ENCODE data around the gene GABRB2. TPM values are rescaled to one million over a fixed set of nuclear protein-coding genes. Genes with fewer than 3 reads are reported as not detected.

The GABRB2 gene
- total RNA-seq, 1 donor from 2014 or later, result not detected

- no peaks in the 10 kb centered on the region for H3K4me1 Mint-ChIP-seq (ENCODE audit: unreplicated experiment)
- no peak for DNase-seq (ENCODE audit: extremely low spot score, unreplicated experiment)
- H3K9me3 Mint-ChIP-seq (ENCODE audit: unreplicated experiment), result no peaks in the 10 kb centered on the region
- H3K4me3 Mint-ChIP-seq (ENCODE audit: unreplicated experiment), result no peak overlapping the region
- peaks cover 2% of the 10 kb centered on the region for H3K27me3 Mint-ChIP-seq (ENCODE audit: unreplicated experiment)
- TF ChIP-seq, protein P1, sequence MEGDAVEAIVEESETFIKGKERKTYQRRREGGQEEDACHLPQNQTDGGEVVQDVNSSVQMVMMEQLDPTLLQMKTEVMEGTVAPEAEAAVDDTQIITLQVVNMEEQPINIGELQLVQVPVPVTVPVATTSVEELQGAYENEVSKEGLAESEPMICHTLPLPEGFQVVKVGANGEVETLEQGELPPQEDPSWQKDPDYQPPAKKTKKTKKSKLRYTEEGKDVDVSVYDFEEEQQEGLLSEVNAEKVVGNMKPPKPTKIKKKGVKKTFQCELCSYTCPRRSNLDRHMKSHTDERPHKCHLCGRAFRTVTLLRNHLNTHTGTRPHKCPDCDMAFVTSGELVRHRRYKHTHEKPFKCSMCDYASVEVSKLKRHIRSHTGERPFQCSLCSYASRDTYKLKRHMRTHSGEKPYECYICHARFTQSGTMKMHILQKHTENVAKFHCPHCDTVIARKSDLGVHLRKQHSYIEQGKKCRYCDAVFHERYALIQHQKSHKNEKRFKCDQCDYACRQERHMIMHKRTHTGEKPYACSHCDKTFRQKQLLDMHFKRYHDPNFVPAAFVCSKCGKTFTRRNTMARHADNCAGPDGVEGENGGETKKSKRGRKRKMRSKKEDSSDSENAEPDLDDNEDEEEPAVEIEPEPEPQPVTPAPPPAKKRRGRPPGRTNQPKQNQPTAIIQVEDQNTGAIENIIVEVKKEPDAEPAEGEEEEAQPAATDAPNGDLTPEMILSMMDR (IDR thresholded peaks at IDR 0.05), result no peak
- no peaks in the 10 kb centered on the region for H3K36me3 Mint-ChIP-seq (ENCODE audit: unreplicated experiment)
- no peak overlapping the region for H3K27ac Mint-ChIP-seq (ENCODE audit: unreplicated experiment)
Observed at GRCh38 chr5:161376034-161376433, 170.5 kb downstream of the GABRB2 start.

DNA sequence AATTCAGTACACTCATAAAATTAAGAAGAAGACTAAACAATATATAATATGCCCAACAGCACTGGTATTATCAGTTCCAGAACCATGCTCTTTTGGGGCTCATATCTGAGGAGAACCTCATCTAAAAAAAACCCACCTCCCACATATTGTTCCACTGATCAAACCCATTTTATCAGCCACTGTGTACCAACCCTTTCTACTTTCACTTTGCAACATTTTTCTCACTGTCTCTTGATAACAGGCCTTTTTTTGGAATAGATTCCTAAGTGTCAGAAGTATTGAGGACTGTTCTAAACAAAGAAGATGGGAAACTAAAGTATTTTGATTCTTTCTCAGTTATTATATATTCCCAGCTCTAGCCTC is 173.2 kb downstream of the GABRB2 start:
- H3K27ac Mint-ChIP-seq (ENCODE audit: unreplicated experiment), result no peak overlapping the region
- no peaks in the 10 kb centered on the region for H3K27me3 Mint-ChIP-seq (ENCODE audit: unreplicated experiment)
- no peaks in the 10 kb centered on the region for H3K36me3 Mint-ChIP-seq (ENCODE audit: unreplicated experiment)
- TF ChIP-seq, protein P1 (IDR thresholded peaks at IDR 0.05), result no peak
- no peak for DNase-seq (ENCODE audit: extremely low spot score, unreplicated experiment)
- no peaks in the 10 kb centered on the region for H3K9me3 Mint-ChIP-seq (ENCODE audit: unreplicated experiment)
- H3K4me1 Mint-ChIP-seq (ENCODE audit: unreplicated experiment), result no peaks in the 10 kb centered on the region
- H3K4me3 Mint-ChIP-seq (ENCODE audit: unreplicated experiment), result no peak overlapping the region

DNA sequence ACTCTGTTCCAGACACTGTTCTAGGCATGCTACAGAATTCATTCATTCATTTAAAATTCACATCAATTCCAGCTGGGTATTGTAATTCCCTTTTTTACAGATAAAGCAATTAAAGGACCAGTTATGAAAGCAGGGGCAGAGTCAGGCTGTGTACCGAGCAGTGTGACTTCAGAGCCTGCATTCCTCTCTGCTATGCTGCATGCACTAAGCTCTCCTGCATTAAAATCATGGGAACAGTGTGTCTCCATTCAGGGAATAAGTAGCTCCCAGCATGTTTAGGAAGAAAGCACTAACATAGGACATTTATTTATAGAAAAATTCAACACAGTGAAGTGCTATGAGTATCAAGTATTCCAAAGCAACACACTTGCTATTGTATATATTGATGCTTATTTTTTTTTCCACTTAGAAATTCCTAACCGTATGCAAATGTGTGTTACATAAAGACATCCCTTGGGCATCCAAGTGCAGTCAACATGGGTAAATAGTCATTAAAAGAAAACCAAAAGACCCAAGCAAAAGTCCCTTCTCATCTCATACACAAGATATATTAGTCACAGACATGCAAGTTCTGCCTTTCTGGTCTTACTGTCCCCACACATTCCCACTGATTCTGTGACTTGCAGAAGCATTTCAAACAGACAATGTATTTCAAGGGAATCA is 173.7 kb downstream of the GABRB2 start:
- no peaks in the 10 kb centered on the region for H3K4me1 Mint-ChIP-seq (ENCODE audit: unreplicated experiment)
- no peaks in the 10 kb centered on the region for H3K27me3 Mint-ChIP-seq (ENCODE audit: unreplicated experiment)
- TF ChIP-seq, protein P1 (IDR thresholded peaks at IDR 0.05), result no peak
- H3K27ac Mint-ChIP-seq (ENCODE audit: unreplicated experiment), result no peak overlapping the region
- H3K9me3 Mint-ChIP-seq (ENCODE audit: unreplicated experiment), result no peaks in the 10 kb centered on the region
- H3K36me3 Mint-ChIP-seq (ENCODE audit: unreplicated experiment), result no peaks in the 10 kb centered on the region
- H3K4me3 Mint-ChIP-seq (ENCODE audit: unreplicated experiment), result no peak overlapping the region
- no peak for DNase-seq (ENCODE audit: extremely low spot score, unreplicated experiment)

- DNase-seq (ENCODE audit: extremely low spot score, unreplicated experiment), result no peak
- Mint-ChIP-seq H3K4me3 (ENCODE audit: unreplicated experiment) (no peak overlapping the region), H3K36me3 (ENCODE audit: unreplicated experiment) (no peaks in the 10 kb centered on the region), H3K27me3 (ENCODE audit: unreplicated experiment) (no peaks in the 10 kb centered on the region), H3K27ac (ENCODE audit: unreplicated experiment) (no peak overlapping the region), H3K4me1 (ENCODE audit: unreplicated experiment) (no peaks in the 10 kb centered on the region), H3K9me3 (ENCODE audit: unreplicated experiment) (no peaks in the 10 kb centered on the region)
- TF ChIP-seq, protein P1 (IDR thresholded peaks at IDR 0.05), result no peak
Observed at GRCh38 chr5:161369022-161369421, 177.5 kb downstream of the GABRB2 start.

DNA sequence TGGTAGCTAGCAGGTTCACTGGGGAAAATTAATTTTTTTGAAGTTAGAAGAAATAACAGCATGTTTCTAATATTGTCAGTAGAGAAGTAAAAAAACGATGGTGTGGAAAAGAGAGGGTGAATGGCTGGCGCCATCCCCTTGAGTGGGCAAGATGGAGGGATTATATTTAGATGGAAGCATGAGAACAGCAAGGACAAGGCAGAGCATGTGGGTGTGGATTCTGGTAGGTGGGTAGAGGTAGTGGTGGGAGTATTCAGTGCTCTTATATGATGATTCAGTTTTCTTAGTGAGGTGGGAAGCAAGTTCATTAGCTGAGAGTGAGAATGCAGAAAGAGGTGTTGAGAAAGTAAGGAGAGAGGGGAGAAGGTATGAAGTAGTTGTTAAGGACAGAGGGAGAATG is 188.1 kb downstream of the GABRB2 start:
- no peaks in the 10 kb centered on the region for H3K27me3 Mint-ChIP-seq (ENCODE audit: unreplicated experiment)
- no peaks in the 10 kb centered on the region for H3K4me1 Mint-ChIP-seq (ENCODE audit: unreplicated experiment)
- no peaks in the 10 kb centered on the region for H3K9me3 Mint-ChIP-seq (ENCODE audit: unreplicated experiment)
- H3K4me3 Mint-ChIP-seq (ENCODE audit: unreplicated experiment), result no peak overlapping the region
- TF ChIP-seq, protein P1 (IDR thresholded peaks at IDR 0.05), result no peak
- no peak for DNase-seq (ENCODE audit: extremely low spot score, unreplicated experiment)
- no peaks in the 10 kb centered on the region for H3K36me3 Mint-ChIP-seq (ENCODE audit: unreplicated experiment)
- H3K27ac Mint-ChIP-seq (ENCODE audit: unreplicated experiment), result no peak overlapping the region

Measured in osteocyte (in vitro differentiated cells).